ENCODE measurements around the gene AGTPBP1. TPM values are rescaled to one million over a fixed set of nuclear protein-coding genes. Genes with fewer than 3 reads are reported as not detected.

Gene AGTPBP1
- total and polyA plus RNA-seq, 4 experiments from 2014 or later = 27.5 to 56.7 (median 42.9) TPM

DNA sequence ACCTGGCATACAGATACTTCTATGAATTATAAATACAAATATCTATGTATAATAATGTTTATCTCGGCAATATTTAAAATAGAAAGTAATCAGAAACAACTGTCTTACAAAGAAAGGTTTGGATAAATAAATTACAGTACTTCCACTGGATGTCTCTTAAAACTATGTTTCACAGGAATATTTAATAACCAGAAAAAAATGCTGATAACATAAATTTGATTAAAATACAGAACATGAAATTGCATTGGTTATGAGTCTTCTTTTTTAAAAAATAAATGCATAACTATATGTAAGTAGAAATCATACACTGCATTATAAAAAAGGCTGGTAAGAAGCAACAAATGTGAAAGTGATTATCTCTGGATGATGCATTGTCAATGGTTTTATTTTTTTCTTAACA lies 126.0 kb downstream of the AGTPBP1 start:
- no peak for DNase-seq
- ChIA-PET POLR2A (ENCODE audit: partially characterized antibody) (no interaction called here), CTCF (ENCODE audit: partially characterized antibody) (no interaction called here)
- H3K27me3 ChIP-seq (ENCODE audit: insufficient read depth, low read length) = no peaks in the 10 kb centered on the region
- Mint-ChIP-seq H3K4me1 (peaks cover 0 to 2% (median 0%) of the 10 kb centered on the region in 4 donors), H3K4me3 (no peak overlapping the region), H3K27me3 (no peaks in the 10 kb centered on the region), H3K27ac (no peak overlapping the region), H3K36me3 (peaks cover 16 to 27% of the 10 kb centered on the region in 2 donors), H3K9me3 (no peaks in the 10 kb centered on the region)
- H3K9me3 ChIP-seq (ENCODE audit: control insufficient read depth in 1 of 2, low read length in 2 of 2) = no peaks in the 10 kb centered on the region
- no peaks in the 10 kb centered on the region for H3K4me1 ChIP-seq (ENCODE audit: insufficient read depth, low read length)
- H3K4me3 ChIP-seq (ENCODE audit: low read length in 2 of 2) = no peak overlapping the region
- H3K36me3 ChIP-seq (ENCODE audit: insufficient read depth, low read length) = no peaks in the 10 kb centered on the region
- intact Hi-C loops (cut with micrococcal nuclease) = no loop called here
- H3K27ac ChIP-seq (ENCODE audit: low read depth, low read length) = no peak overlapping the region

DNA sequence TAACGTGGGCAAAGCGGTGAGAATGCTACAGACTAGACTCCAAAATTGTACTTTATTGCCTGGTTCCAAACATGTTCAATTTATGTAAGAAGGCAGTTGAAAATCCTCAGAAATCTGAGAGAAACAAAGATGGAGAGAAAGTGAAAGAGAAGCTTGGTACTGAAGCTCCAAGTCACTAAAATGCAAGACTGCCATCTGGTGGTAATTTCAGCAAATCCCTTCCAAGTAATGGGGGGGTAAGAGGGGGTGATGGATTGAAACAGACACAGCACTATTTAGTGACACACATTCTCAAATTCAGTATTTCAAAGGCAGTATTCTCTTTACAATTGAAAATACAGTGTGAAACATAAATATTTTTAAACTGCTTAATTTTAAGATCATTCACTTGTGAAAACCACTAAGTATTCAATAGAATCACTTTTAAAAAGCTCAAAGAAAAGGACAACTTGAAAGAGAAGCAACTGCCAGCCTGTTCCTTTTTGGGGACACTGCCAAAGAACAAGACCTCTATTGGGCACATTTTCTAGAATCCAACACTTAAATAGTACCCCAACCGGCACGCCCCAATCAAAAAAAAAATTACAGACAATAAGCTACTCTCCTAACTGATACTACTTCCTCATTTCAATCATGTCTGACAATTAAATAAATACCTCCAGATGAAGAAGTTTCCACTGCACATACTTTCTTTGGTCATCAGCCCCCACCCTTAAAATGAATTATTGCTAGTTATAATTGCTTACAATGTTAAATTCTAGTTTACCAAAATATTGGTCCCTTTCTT lies 131.5 kb downstream of the AGTPBP1 start:
- intact Hi-C loops (cut with micrococcal nuclease) = loop anchor here (1.0 kb wide), 1 partner anchor 1213 kb away; no protein-coding TSS in a partner anchor
- POLR2A ChIA-PET (ENCODE audit: partially characterized antibody) = no interaction called here
- no peaks in the 10 kb centered on the region for H3K36me3 ChIP-seq (ENCODE audit: insufficient read depth, low read length)
- peaks cover 7% of the 10 kb centered on the region for H3K4me1 ChIP-seq (ENCODE audit: insufficient read depth, low read length)
- no peaks in the 10 kb centered on the region for H3K9me3 ChIP-seq (ENCODE audit: control insufficient read depth in 1 of 2, low read length in 2 of 2)
- Mint-ChIP-seq H3K9me3 (no peaks in the 10 kb centered on the region), H3K27ac (peak overlapping the region; percentile 2 to 91 (median 70)), H3K27me3 (no peaks in the 10 kb centered on the region), H3K36me3 (peaks cover 12% of the 10 kb centered on the region in 2 donors), H3K4me3 (peak overlapping the region in 5 of 8 donors; percentile 7 to 79 (median 55)), H3K4me1 (peaks cover 5 to 9% (median 7%) of the 10 kb centered on the region in 4 donors)
- H3K27ac ChIP-seq (ENCODE audit: low read depth, low read length) = no peak overlapping the region
- no peak overlapping the region for H3K4me3 ChIP-seq (ENCODE audit: low read length in 2 of 2)
- CTCF ChIA-PET (ENCODE audit: partially characterized antibody) = interaction anchor here (0.6 to 3.6 kb wide), 26 partner anchors 10 to 1868 kb away, joined by 3 to 56 read pairs (median 4); no protein-coding TSS in a partner anchor
- peak; percentile 50 to 67 (median 61) for DNase-seq
- H3K27me3 ChIP-seq (ENCODE audit: insufficient read depth, low read length) = no peaks in the 10 kb centered on the region

DNA sequence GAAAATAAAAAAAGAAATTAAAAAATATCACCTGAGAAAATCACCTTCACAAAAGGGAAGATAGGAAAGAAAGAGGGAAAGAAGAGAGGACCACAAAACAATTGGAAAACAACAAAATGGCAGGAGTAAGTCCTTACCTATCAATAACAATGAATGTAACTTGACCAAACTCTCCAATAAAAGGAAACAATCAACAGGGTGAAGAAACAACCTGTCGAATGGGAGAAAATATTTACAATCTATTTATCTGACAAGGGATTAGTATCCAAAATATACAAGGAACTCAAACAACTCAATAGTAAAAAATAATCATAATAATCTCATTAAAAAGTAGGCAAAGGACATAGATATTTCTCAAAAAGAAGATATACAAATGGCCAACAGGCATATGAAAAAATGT lies 135.8 kb downstream of the AGTPBP1 start:
- intact Hi-C loops (cut with micrococcal nuclease) = no loop called here
- Mint-ChIP-seq H3K27me3 (no peaks in the 10 kb centered on the region), H3K4me3 (no peak overlapping the region), H3K27ac (no peak overlapping the region), H3K4me1 (peaks cover 6 to 18% (median 15%) of the 10 kb centered on the region in 4 donors), H3K9me3 (no peaks in the 10 kb centered on the region), H3K36me3 (peaks cover 39 to 44% of the 10 kb centered on the region in 2 donors)
- Histone ChIP-seq H3K27ac (ENCODE audit: low read depth, low read length) (no peak overlapping the region), H3K4me1 (ENCODE audit: insufficient read depth, low read length) (peaks cover 7% of the 10 kb centered on the region), H3K27me3 (ENCODE audit: insufficient read depth, low read length) (no peaks in the 10 kb centered on the region), H3K36me3 (ENCODE audit: insufficient read depth, low read length) (peaks cover 6% of the 10 kb centered on the region), H3K4me3 (ENCODE audit: low read length in 2 of 2) (no peak overlapping the region), H3K9me3 (ENCODE audit: control insufficient read depth in 1 of 2, low read length in 2 of 2) (no peaks in the 10 kb centered on the region)
- ChIA-PET CTCF (ENCODE audit: partially characterized antibody) (no interaction called here), POLR2A (ENCODE audit: partially characterized antibody) (no interaction called here)
- DNase-seq = no peak

DNA sequence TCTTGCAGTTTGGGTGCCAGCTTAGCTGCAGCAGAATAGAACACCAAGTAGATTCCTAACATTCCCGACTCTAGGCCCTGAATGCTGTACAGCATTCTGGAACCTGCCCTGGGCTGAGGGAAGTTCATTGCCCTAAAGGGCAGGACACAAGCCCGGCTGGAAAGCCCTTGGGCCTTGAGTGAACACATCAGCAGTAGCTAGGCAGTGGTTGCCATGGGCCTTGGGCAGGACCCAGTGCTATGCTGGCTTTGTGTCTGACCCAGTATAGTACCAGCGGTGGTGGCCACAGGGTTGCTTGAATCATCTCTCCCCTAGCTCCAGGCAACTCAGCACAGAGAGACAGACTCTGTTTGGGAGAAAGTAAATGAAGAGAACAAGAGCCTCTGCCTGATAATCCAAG lies 137.8 kb downstream of the AGTPBP1 start:
- H3K27me3 ChIP-seq (ENCODE audit: insufficient read depth, low read length) = no peaks in the 10 kb centered on the region
- no peak overlapping the region for H3K27ac ChIP-seq (ENCODE audit: low read depth, low read length)
- CTCF ChIA-PET (ENCODE audit: partially characterized antibody) = no interaction called here
- no peaks in the 10 kb centered on the region for H3K4me1 ChIP-seq (ENCODE audit: insufficient read depth, low read length)
- H3K36me3 ChIP-seq (ENCODE audit: insufficient read depth, low read length) = peaks cover 6% of the 10 kb centered on the region
- H3K9me3 ChIP-seq (ENCODE audit: control insufficient read depth in 1 of 2, low read length in 2 of 2) = no peaks in the 10 kb centered on the region
- no peak overlapping the region for H3K4me3 ChIP-seq (ENCODE audit: low read length in 2 of 2)
- POLR2A ChIA-PET (ENCODE audit: partially characterized antibody) = no interaction called here
- Mint-ChIP-seq H3K36me3 (peaks cover 37 to 51% of the 10 kb centered on the region in 2 donors), H3K9me3 (no peaks in the 10 kb centered on the region), H3K27me3 (no peaks in the 10 kb centered on the region), H3K4me3 (peak overlapping the region in 1 of 8 donors; percentile 8), H3K4me1 (peaks cover 4 to 20% (median 12%) of the 10 kb centered on the region in 4 donors), H3K27ac (no peak overlapping the region)
- intact Hi-C loops (cut with micrococcal nuclease) = no loop called here
- no peak for DNase-seq

DNA sequence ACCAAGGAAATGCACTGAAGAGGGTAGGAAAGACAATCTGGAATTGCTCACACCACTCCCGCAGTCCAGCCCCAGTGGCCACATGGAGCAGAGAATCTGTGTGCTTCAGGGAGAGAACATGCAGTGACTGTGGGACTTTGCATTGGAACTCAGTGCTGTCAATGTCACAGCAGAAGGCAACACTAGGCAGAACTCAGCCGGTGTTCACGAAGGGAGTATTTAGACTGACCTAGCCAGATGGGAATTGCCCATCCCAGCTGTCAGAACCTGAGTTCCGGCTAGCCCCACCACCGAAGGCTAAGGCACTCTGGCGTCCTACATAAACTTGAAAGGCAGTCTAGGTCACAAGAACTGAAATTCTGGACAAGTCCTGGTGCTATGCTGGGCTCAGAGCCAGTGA lies 139.0 kb downstream of the AGTPBP1 start:
- no peak overlapping the region for H3K27ac ChIP-seq (ENCODE audit: low read depth, low read length)
- no peak for DNase-seq
- peaks cover 36 to 53% of the 10 kb centered on the region in 2 donors for H3K36me3 Mint-ChIP-seq
- ChIA-PET CTCF (ENCODE audit: partially characterized antibody) (interaction anchor here (0.8 kb wide), 1 partner anchor 9 kb away, joined by 3 read pairs; no protein-coding TSS in a partner anchor), POLR2A (ENCODE audit: partially characterized antibody) (no interaction called here)
- H3K4me1 Mint-ChIP-seq = peaks cover 4 to 17% (median 12%) of the 10 kb centered on the region in 4 donors
- no peak overlapping the region for H3K27ac Mint-ChIP-seq
- no peaks in the 10 kb centered on the region for H3K9me3 Mint-ChIP-seq
- H3K4me3 ChIP-seq (ENCODE audit: low read length in 2 of 2) = no peak overlapping the region
- H3K4me1 ChIP-seq (ENCODE audit: insufficient read depth, low read length) = no peaks in the 10 kb centered on the region
- no peaks in the 10 kb centered on the region for H3K9me3 ChIP-seq (ENCODE audit: control insufficient read depth in 1 of 2, low read length in 2 of 2)
- intact Hi-C loops (cut with micrococcal nuclease) = no loop called here
- no peaks in the 10 kb centered on the region for H3K27me3 ChIP-seq (ENCODE audit: insufficient read depth, low read length)
- no peaks in the 10 kb centered on the region for H3K27me3 Mint-ChIP-seq
- peaks cover 6% of the 10 kb centered on the region for H3K36me3 ChIP-seq (ENCODE audit: insufficient read depth, low read length)
- H3K4me3 Mint-ChIP-seq = no peak overlapping the region

DNA sequence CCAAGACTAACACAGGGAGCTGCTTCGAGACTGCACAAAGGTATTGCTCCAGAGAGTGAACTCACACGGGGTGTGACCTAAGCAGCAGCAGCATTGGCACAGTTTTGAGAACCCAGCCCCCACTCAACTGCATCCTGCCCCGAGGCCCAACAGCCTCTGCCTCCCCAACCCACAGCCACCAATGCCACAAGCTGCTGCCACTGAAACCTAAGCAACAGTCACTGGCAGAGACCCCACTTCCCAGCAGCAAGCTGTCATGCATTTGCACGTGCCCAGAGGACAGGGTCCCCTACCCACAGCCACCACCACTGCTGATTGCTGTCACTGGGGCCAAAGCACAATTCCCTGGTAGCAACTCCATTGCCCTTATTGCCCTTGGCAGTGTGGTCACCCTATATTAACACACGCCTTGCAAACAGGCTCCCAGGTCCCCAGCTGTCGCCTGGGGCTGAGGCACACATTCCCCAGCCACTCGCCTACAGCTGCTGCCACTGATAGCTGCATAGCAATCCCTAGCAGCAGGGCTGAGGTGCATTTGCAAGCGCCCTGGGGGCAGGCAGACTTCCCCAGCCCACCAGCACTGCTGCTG lies 141.0 kb downstream of the AGTPBP1 start:
- Mint-ChIP-seq H3K9me3 (no peaks in the 10 kb centered on the region), H3K27me3 (no peaks in the 10 kb centered on the region), H3K4me3 (no peak overlapping the region), H3K36me3 (peaks cover 36 to 60% of the 10 kb centered on the region in 2 donors), H3K4me1 (peaks cover 4 to 17% (median 12%) of the 10 kb centered on the region in 4 donors), H3K27ac (peak overlapping the region in 2 of 7 donors; percentile 66 to 67)
- no peaks in the 10 kb centered on the region for H3K27me3 ChIP-seq (ENCODE audit: insufficient read depth, low read length)
- intact Hi-C loops (cut with micrococcal nuclease) = no loop called here
- no peak overlapping the region for H3K4me3 ChIP-seq (ENCODE audit: low read length in 2 of 2)
- DNase-seq = peak in 2 of 5 donors; percentile 2 to 3
- H3K27ac ChIP-seq (ENCODE audit: low read depth, low read length) = no peak overlapping the region
- ChIA-PET POLR2A (ENCODE audit: partially characterized antibody) (no interaction called here), CTCF (ENCODE audit: partially characterized antibody) (interaction anchor here (2.1 kb wide), 1 partner anchor 10 kb away, joined by 8 read pairs; no protein-coding TSS in a partner anchor)
- no peaks in the 10 kb centered on the region for H3K9me3 ChIP-seq (ENCODE audit: control insufficient read depth in 1 of 2, low read length in 2 of 2)
- H3K36me3 ChIP-seq (ENCODE audit: insufficient read depth, low read length) = peaks cover 9% of the 10 kb centered on the region
- no peaks in the 10 kb centered on the region for H3K4me1 ChIP-seq (ENCODE audit: insufficient read depth, low read length)

DNA sequence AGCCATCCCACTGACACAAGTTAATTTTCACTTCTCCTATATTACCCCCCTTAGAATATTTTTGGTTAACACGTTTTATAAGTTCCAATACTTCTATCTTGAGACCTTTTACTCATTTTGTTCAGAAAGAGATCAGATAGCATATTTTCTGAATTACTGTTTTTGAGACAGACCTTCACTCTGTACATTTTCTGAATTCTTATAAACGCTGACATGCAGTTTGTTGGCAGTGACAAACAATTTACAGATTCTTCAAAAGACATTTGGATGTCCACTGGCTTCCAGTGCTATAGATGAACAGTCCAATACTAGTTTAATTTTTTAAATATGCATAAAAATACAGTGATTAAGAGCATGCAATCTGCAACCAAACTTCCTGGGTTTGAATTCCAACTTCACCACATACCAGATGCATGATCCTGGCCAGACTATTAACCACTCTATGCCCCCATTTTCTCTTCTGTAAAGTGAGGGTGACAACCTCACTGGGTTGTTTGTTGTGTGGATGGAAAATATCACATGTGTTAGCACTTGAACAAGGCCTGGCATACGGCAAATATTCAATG lies 142.1 kb downstream of the AGTPBP1 start:
- peaks cover 9% of the 10 kb centered on the region for H3K36me3 ChIP-seq (ENCODE audit: insufficient read depth, low read length)
- no peak overlapping the region for H3K27ac ChIP-seq (ENCODE audit: low read depth, low read length)
- H3K4me1 ChIP-seq (ENCODE audit: insufficient read depth, low read length) = no peaks in the 10 kb centered on the region
- intact Hi-C loops (cut with micrococcal nuclease) = no loop called here
- ChIA-PET CTCF (ENCODE audit: partially characterized antibody) (interaction anchor here (0.5 to 2.1 kb wide), 2 partner anchors 11 to 99 kb away, joined by 3 to 8 read pairs; no protein-coding TSS in a partner anchor), POLR2A (ENCODE audit: partially characterized antibody) (no interaction called here)
- DNase-seq = no peak
- H3K9me3 ChIP-seq (ENCODE audit: control insufficient read depth in 1 of 2, low read length in 2 of 2) = no peaks in the 10 kb centered on the region
- peaks cover 38 to 54% of the 10 kb centered on the region in 2 donors for H3K36me3 Mint-ChIP-seq
- H3K4me3 Mint-ChIP-seq = no peak overlapping the region
- no peaks in the 10 kb centered on the region for H3K9me3 Mint-ChIP-seq
- H3K27me3 ChIP-seq (ENCODE audit: insufficient read depth, low read length) = no peaks in the 10 kb centered on the region
- H3K4me1 Mint-ChIP-seq = peaks cover 4 to 15% (median 12%) of the 10 kb centered on the region in 4 donors
- no peak overlapping the region for H3K4me3 ChIP-seq (ENCODE audit: low read length in 2 of 2)
- no peak overlapping the region for H3K27ac Mint-ChIP-seq
- H3K27me3 Mint-ChIP-seq = no peaks in the 10 kb centered on the region

Measured in CD4-positive, alpha-beta memory T cell (primary cell).